HepG2 (cell line): Measurements from ENCODE around the gene KRTAP3-2. TPM values are rescaled to one million over a fixed set of nuclear protein-coding genes. Genes with fewer than 3 reads are reported as not detected.

Experiments used
- ATAC-seq: fragments of 200-7000 bp; cut with Tn5 transposase; 3 replicates; pipeline ENCODE4 v1.9.1; 2020; ENCODE audit warnings: mild to moderate bottlenecking, moderate library complexity
- BruUV-seq: library from RNA; stranded (reverse); fragments of 400-500 nt; replicated peaks from 2 replicates; lab custom pipeline; 2021; lab: Mats Ljungman, UMichigan
- CTCF ChIA-PET: fragments of 300-600 bp; formaldehyde crosslinking; extraction: SDS; loops from one replicate; lab custom pipeline; 2021; ENCODE audit warnings: low total read pairs, inconsistent platforms, low intra/inter-chr PET ratio; lab: Yijun Ruan, JAX
- POLR2A ChIA-PET: fragments of 350-600 bp; sonication (Branson Sonifier 250); formaldehyde crosslinking; loops from one replicate; lab custom pipeline; 2020; ENCODE audit warnings: antibody characterized with exemption, inconsistent platforms; lab: Yijun Ruan, JAX
- DNase-seq: peaks from one replicate; pipeline ENCODE4 v3.0.0-alpha.2; 2015; ENCODE audit warnings: low spot score
- FAIRE-seq: peaks from 3 replicates; lab custom pipeline; 2011; peaks lifted over from hg19 to GRCh38; lab: Jason Lieb, UNC
- H2AFZ ChIP-seq: one replicate; pipeline ENCODE4 v1.6.1; 2011; ENCODE audit warnings: low read length, inconsistent platforms
- H3K27ac ChIP-seq: fragments of 300-600 bp; 3 replicates; pipeline ENCODE4 v1.8.0; 2011; ENCODE audit warnings: mixed run types, mild to moderate bottlenecking, mixed read lengths, low read length, inconsistent platforms; ENCODE audit not compliant: insufficient read depth; ENCODE audit errors: extremely low read length
- H3K27me3 ChIP-seq, 2 experiments: fragments of 200-600 bp in 1 of 2; 2 replicates in 1 of 2; 3 replicates in 1 of 2; pipeline versions ENCODE4 v1.6.0 to v1.8.0; 2011; ENCODE audit warnings: low read length in 2 of 2, mild to moderate bottlenecking in 2 of 2, moderate library complexity in 2 of 2, inconsistent platforms in 1 of 2; ENCODE audit not compliant: insufficient read depth in 2 of 2, control insufficient read depth in 1 of 2
- H3K36me3 ChIP-seq, 2 experiments: fragments of 200-600 bp in 1 of 2; replicated peaks in 1 of 2; 2 replicates in 1 of 2; 3 replicates in 1 of 2; pipeline versions ENCODE4 v1.5.1 to v1.8.0; 2011; ENCODE audit warnings: low read length in 2 of 2, inconsistent platforms in 1 of 2; ENCODE audit not compliant: insufficient read depth in 2 of 2, control insufficient read depth in 1 of 2
- H3K4me1 ChIP-seq: 2 replicates; pipeline ENCODE4 v1.5.1; 2012; ENCODE audit warnings: low read length, inconsistent platforms; ENCODE audit not compliant: insufficient read depth
- H3K4me2 ChIP-seq: 2 replicates; pipeline ENCODE4 v1.6.0; 2011; ENCODE audit warnings: low read depth, low read length, inconsistent platforms
- H3K4me3 ChIP-seq, 3 experiments: fragments of 200-600 bp in 1 of 3; sonication (generic), shearing (Covaris generic) in 1 of 3; replicated peaks in 1 of 3; 2 replicates each; pipeline ENCODE4 v1.5.1; 2011 to 2016; ENCODE audit warnings: low read length in 3 of 3, inconsistent platforms in 2 of 3, low read depth in 2 of 3, mild to moderate bottlenecking in 2 of 3, control low read depth in 1 of 3, mixed read lengths in 1 of 3; ENCODE audit not compliant: insufficient read depth in 1 of 3
- H3K79me2 ChIP-seq: one replicate; pipeline ENCODE4 v1.6.1; 2011; ENCODE audit warnings: low read length, inconsistent platforms; ENCODE audit not compliant: insufficient read depth
- H3K9ac ChIP-seq: 2 replicates; pipeline ENCODE4 v1.6.0; 2011; ENCODE audit warnings: mild to moderate bottlenecking, low read depth, low read length, inconsistent platforms; ENCODE audit not compliant: insufficient read depth
- H3K9me3 ChIP-seq: 2 replicates; pipeline ENCODE4 v1.5.1; 2012; ENCODE audit warnings: mild to moderate bottlenecking, low read length
- H4K20me1 ChIP-seq: 2 replicates; pipeline ENCODE4 v1.6.0; 2011; ENCODE audit warnings: inconsistent platforms, mild to moderate bottlenecking, low read length, moderate library complexity; ENCODE audit not compliant: insufficient read depth
- DR1 ChIP-seq: sonication (generic); formaldehyde crosslinking; IDR thresholded peaks from 2 replicates; pipeline ENCODE4 v1.8.0; 2021; ENCODE audit warnings: mild to moderate bottlenecking, missing genetic modification reagents, inconsistent platforms
- MTF2 ChIP-seq: sonication (generic); formaldehyde crosslinking; IDR thresholded peaks from 2 replicates; pipeline ENCODE4 v1.5.0; 2020; ENCODE audit warnings: missing genetic modification reagents, borderline replicate concordance
- SP4 ChIP-seq: sonication (generic); formaldehyde crosslinking; IDR thresholded peaks from 2 replicates; pipeline ENCODE4 v1.8.1; 2023; ENCODE audit warnings: mild to moderate bottlenecking, missing genetic modification reagents
- ZNF30 ChIP-seq: sonication (generic); formaldehyde crosslinking; IDR thresholded peaks from 2 replicates; pipeline ENCODE4 v1.5.0; 2020; ENCODE audit warnings: mild to moderate bottlenecking, missing genetic modification reagents
- ZNF337 ChIP-seq: sonication (generic); formaldehyde crosslinking; IDR thresholded peaks from 2 replicates; pipeline ENCODE4 v1.5.1; 2020; ENCODE audit warnings: missing genetic modification reagents, low read depth, mild to moderate bottlenecking, borderline replicate concordance
- WGBS: methylation state at CpG from one replicate; pipeline ENCODE4 v1.1.6; 2017; ENCODE audit warnings: low lambda C conversion rate; 5-methylcytosine and 5-hydroxymethylcytosine counted together
- in situ Hi-C: cut with HindIII; loops from 2 replicates; pipeline ENCODE4 v1.10.0; 2017; ENCODE audit warnings: low pct_unique_long_range_greater_than_20kb; ENCODE audit not compliant: extremely low pct_ligation_motif_present
- intact Hi-C: fragments of 100-400 bp; cut with micrococcal nuclease; formaldehyde crosslinking; loops from one replicate; pipeline ENCODE4 v1.10.0; 2022; ENCODE audit not compliant: unreplicated experiment
- polyA plus RNA-seq, 8 experiments: library from polyadenylated mRNA; depleted of rRNA in 3 of 8; stranded (reverse) in 7 of 8; unstranded in 1 of 8; fragments of >200 nt; fragmentation: Illumina TruSeq in 4 of 8; extraction: Trizol in 4 of 8; gene quantifications; 2 replicates each; pipeline versions ENCODE4 v1.2.1 to v1.2.3, GENCODE V29; 2011 to 2016; ENCODE audit warnings: low read depth in 4 of 8, missing spikeins in 1 of 8, mixed read lengths in 1 of 8; ENCODE audit not compliant: insufficient read depth in 1 of 8
- total RNA-seq, 5 experiments: library from RNA; depleted of rRNA; stranded (reverse); fragments of >200 nt; fragmentation: Illumina TruSeq; extraction: Trizol; gene quantifications; 2 replicates each; pipeline ENCODE4 v1.2.3, GENCODE V29; 2016; ENCODE audit warnings: low read depth in 1 of 5
- TF ChIP-seq, protein P1 (sequence below): sonication (generic); formaldehyde crosslinking; IDR thresholded peaks from 2 replicates; pipeline ENCODE4 v1.5.0; 2020; ENCODE audit warnings: mild to moderate bottlenecking, missing genetic modification reagents, borderline replicate concordance
- TF ChIP-seq, protein P2 (sequence below): IDR thresholded peaks from 2 replicates; pipeline ENCODE4 v1.6.1; 2016; ENCODE audit warnings: missing genetic modification reagents, missing compliant biosample characterization
- TF ChIP-seq, protein P3 (sequence below): sonication (generic); formaldehyde crosslinking; IDR thresholded peaks from 2 replicates; pipeline ENCODE4 v1.9.0; 2021; ENCODE audit warnings: missing genetic modification reagents, mild to moderate bottlenecking, borderline replicate concordance
- TF ChIP-seq, protein P4 (sequence below): sonication (generic); formaldehyde crosslinking; IDR thresholded peaks from 2 replicates; pipeline ENCODE4 v1.4.0; 2020; ENCODE audit warnings: missing genetic modification reagents
- TF ChIP-seq, protein P5 (sequence below): sonication (generic); formaldehyde crosslinking; IDR thresholded peaks from 2 replicates; pipeline ENCODE4 v1.8.1; 2022; ENCODE audit warnings: low read depth, mild to moderate bottlenecking, missing genetic modification reagents

Gene KRTAP3-2
- total and polyA plus RNA-seq, 2 of the 13 experiments (the other 11 are each of a cell fraction or from before 2014, with no cell fraction given) = not detected

DNA sequence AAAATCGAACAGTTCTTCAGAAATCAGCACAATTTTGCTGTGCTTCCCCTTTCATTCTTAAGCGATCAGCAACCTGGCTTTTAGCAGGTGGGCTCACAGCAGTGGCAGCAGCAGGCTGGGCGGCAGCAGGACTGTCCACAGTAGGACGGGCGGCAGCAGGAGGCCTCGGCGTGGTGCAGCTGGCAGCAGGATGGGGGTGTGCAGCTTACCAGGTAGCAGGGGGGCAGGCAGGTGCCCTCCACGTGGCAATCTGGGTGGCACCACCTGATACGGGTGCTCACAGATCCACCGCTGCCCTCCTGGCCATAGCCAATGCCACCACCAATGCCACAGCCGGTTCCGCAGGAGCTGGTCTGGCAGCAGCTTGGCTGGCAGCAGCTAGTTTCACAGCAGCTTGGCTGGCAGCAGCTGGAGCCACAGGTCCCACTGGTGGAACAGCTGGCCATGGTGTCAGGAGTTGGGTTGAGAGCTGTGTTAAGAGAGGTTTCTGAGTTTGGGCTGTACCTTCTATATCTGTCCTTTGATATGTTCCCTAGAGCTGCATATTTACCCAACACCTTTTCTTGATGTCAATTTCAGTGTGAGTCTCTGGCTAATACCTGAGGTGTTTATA is 30.0 kb upstream of the KRTAP3-2 start, which contains the start of gene KRTAP1-4:
TSS of gene KRTAP1-4 (minus strand) at position 563 of the 613 bp plus-strand sequence. CDS start at position 446, 117 bp downstream.
- Histone ChIP-seq H3K36me3 (no peaks in the 10 kb centered on the region), H3K27ac (no peak within 1 kb of the TSS), H3K9ac (no peak within 1 kb of the TSS), H4K20me1 (no peaks in the 10 kb centered on the region), H3K4me1 (no peaks in the 10 kb centered on the region), H3K9me3 (no peaks in the 10 kb centered on the region), H3K4me2 (no peak within 1 kb of the TSS), H3K4me3 (no peak within 1 kb of the TSS), H2AFZ (no peak within 1 kb of the TSS), H3K27me3 (no peaks in the 10 kb centered on the region; a peak in 1 of 5 replicates), H3K79me2 (no peaks in the 10 kb centered on the region)
- ATAC-seq (no peak), DNase-seq (no peak), FAIRE-seq (no peak)
- WGBS = 70% methylated on average over 6 of the region's 12 CpGs
- in situ Hi-C loops (no loop called here), intact Hi-C loops (no loop called here)
- POLR2A ChIA-PET = no interaction called here
- CTCF ChIA-PET = no interaction called here
- no TSS peak for BruUV-seq
- TF ChIP-seq, protein P1, sequence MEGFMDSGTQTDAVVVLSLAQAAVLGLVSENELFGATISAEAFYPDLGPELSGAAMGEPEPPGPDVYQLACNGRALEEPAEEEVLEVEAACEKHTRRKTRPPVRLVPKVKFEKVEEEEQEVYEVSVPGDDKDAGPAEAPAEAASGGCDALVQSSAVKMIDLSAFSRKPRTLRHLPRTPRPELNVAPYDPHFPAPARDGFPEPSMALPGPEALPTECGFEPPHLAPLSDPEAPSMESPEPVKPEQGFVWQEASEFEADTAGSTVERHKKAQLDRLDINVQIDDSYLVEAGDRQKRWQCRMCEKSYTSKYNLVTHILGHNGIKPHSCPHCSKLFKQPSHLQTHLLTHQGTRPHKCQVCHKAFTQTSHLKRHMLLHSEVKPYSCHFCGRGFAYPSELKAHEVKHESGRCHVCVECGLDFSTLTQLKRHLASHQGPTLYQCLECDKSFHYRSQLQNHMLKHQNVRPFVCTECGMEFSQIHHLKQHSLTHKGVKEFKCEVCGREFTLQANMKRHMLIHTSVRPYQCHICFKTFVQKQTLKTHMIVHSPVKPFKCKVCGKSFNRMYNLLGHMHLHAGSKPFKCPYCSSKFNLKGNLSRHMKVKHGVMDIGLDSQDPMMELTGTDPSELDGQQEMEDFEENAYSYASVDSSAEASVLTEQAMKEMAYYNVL (CRISPR knock-in tag) = no peak
- TF ChIP-seq, protein P2, sequence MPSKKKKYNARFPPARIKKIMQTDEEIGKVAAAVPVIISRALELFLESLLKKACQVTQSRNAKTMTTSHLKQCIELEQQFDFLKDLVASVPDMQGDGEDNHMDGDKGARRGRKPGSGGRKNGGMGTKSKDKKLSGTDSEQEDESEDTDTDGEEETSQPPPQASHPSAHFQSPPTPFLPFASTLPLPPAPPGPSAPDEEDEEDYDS (CRISPR knock-in tag) = no peak
- TF ChIP-seq, protein P3, sequence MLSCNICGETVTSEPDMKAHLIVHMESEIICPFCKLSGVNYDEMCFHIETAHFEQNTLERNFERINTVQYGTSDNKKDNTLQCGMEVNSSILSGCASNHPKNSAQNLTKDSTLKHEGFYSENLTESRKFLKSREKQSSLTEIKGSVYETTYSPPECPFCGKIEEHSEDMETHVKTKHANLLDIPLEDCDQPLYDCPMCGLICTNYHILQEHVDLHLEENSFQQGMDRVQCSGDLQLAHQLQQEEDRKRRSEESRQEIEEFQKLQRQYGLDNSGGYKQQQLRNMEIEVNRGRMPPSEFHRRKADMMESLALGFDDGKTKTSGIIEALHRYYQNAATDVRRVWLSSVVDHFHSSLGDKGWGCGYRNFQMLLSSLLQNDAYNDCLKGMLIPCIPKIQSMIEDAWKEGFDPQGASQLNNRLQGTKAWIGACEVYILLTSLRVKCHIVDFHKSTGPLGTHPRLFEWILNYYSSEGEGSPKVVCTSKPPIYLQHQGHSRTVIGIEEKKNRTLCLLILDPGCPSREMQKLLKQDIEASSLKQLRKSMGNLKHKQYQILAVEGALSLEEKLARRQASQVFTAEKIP = no peak
- TF ChIP-seq ZNF30 (CRISPR knock-in tag) (no peak), SP4 (CRISPR knock-in tag) (no peak), MTF2 (CRISPR knock-in tag) (no peak), DR1 (CRISPR knock-in tag) (no peak), ZNF337 (CRISPR knock-in tag) (no peak)
- TF ChIP-seq, protein P4, sequence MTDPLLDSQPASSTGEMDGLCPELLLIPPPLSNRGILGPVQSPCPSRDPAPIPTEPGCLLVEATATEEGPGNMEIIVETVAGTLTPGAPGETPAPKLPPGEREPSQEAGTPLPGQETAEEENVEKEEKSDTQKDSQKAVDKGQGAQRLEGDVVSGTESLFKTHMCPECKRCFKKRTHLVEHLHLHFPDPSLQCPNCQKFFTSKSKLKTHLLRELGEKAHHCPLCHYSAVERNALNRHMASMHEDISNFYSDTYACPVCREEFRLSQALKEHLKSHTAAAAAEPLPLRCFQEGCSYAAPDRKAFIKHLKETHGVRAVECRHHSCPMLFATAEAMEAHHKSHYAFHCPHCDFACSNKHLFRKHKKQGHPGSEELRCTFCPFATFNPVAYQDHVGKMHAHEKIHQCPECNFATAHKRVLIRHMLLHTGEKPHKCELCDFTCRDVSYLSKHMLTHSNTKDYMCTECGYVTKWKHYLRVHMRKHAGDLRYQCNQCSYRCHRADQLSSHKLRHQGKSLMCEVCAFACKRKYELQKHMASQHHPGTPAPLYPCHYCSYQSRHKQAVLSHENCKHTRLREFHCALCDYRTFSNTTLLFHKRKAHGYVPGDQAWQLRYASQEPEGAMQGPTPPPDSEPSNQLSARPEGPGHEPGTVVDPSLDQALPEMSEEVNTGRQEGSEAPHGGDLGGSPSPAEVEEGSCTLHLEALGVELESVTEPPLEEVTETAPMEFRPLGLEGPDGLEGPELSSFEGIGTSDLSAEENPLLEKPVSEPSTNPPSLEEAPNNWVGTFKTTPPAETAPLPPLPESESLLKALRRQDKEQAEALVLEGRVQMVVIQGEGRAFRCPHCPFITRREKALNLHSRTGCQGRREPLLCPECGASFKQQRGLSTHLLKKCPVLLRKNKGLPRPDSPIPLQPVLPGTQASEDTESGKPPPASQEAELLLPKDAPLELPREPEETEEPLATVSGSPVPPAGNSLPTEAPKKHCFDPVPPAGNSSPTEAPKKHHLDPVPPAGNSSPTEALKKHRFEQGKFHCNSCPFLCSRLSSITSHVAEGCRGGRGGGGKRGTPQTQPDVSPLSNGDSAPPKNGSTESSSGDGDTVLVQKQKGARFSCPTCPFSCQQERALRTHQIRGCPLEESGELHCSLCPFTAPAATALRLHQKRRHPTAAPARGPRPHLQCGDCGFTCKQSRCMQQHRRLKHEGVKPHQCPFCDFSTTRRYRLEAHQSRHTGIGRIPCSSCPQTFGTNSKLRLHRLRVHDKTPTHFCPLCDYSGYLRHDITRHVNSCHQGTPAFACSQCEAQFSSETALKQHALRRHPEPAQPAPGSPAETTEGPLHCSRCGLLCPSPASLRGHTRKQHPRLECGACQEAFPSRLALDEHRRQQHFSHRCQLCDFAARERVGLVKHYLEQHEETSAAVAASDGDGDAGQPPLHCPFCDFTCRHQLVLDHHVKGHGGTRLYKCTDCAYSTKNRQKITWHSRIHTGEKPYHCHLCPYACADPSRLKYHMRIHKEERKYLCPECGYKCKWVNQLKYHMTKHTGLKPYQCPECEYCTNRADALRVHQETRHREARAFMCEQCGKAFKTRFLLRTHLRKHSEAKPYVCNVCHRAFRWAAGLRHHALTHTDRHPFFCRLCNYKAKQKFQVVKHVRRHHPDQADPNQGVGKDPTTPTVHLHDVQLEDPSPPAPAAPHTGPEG (CRISPR knock-in tag) = no peak
- TF ChIP-seq, protein P5, sequence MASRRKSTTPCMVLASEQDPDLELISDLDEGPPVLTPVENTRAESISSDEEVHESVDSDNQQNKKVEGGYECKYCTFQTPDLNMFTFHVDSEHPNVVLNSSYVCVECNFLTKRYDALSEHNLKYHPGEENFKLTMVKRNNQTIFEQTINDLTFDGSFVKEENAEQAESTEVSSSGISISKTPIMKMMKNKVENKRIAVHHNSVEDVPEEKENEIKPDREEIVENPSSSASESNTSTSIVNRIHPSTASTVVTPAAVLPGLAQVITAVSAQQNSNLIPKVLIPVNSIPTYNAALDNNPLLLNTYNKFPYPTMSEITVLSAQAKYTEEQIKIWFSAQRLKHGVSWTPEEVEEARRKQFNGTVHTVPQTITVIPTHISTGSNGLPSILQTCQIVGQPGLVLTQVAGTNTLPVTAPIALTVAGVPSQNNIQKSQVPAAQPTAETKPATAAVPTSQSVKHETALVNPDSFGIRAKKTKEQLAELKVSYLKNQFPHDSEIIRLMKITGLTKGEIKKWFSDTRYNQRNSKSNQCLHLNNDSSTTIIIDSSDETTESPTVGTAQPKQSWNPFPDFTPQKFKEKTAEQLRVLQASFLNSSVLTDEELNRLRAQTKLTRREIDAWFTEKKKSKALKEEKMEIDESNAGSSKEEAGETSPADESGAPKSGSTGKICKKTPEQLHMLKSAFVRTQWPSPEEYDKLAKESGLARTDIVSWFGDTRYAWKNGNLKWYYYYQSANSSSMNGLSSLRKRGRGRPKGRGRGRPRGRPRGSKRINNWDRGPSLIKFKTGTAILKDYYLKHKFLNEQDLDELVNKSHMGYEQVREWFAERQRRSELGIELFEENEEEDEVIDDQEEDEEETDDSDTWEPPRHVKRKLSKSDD (CRISPR knock-in tag) = no peak
